H9 (cell line): ENCODE measurements around the gene FMNL3. TPM values are rescaled to one million over a fixed set of nuclear protein-coding genes. Genes with fewer than 3 reads are reported as not detected.
A peak's percentile ranks its signal among the peaks of the same experiment; 100 is the strongest.

ENCODE experiments used
- DNase-seq: peaks from one replicate; pipeline ENCODE4 v3.0.0-alpha.2; 2017
- H2AFZ ChIP-seq: one replicate; pipeline ENCODE4 v1.6.1; 2013; ENCODE audit warnings: mild to moderate bottlenecking, low read length, control low read depth, moderate library complexity
- H2AK5ac ChIP-seq: 2 replicates; pipeline ENCODE4 v1.6.1; 2013; ENCODE audit warnings: low read length, control low read depth, mixed read lengths; ENCODE audit not compliant: insufficient read length
- H2BK120ac ChIP-seq: one replicate; pipeline ENCODE4 v1.6.1; 2013; ENCODE audit warnings: low read depth, mild to moderate bottlenecking, low read length, control low read depth, inconsistent platforms; ENCODE audit not compliant: poor library complexity, severe bottlenecking
- H2BK12ac ChIP-seq: 2 replicates; pipeline ENCODE4 v1.6.1; 2013; ENCODE audit warnings: low read length, control low read depth, mixed read lengths, low read depth; ENCODE audit not compliant: insufficient read length
- H2BK15ac ChIP-seq: 2 replicates; pipeline ENCODE4 v1.6.1; 2013; ENCODE audit warnings: low read depth, low read length, control low read depth
- H2BK20ac ChIP-seq: one replicate; pipeline ENCODE4 v1.6.1; 2013; ENCODE audit warnings: low read depth, mild to moderate bottlenecking, low read length, control low read depth, inconsistent platforms; ENCODE audit not compliant: poor library complexity, severe bottlenecking
- H2BK5ac ChIP-seq: 2 replicates; pipeline ENCODE4 v1.6.1; 2013; ENCODE audit warnings: low read length, control low read depth, mixed read lengths; ENCODE audit not compliant: insufficient read length
- H3K14ac ChIP-seq: 2 replicates; pipeline ENCODE4 v1.6.1; 2013; ENCODE audit warnings: low read length, control low read depth; ENCODE audit not compliant: insufficient read depth
- H3K18ac ChIP-seq: 2 replicates; pipeline ENCODE4 v1.6.1; 2013; ENCODE audit warnings: low read depth, mild to moderate bottlenecking, mixed read lengths, low read length, control low read depth; ENCODE audit not compliant: insufficient read length
- H3K23ac ChIP-seq: 2 replicates; pipeline ENCODE4 v1.6.1; 2013; ENCODE audit warnings: low read length, control low read depth, mixed read lengths, low read depth; ENCODE audit not compliant: insufficient read length
- H3K23me2 ChIP-seq: 2 replicates; pipeline ENCODE4 v1.6.1; 2013; ENCODE audit warnings: low read depth, mild to moderate bottlenecking, mixed read lengths, low read length, control low read depth; ENCODE audit not compliant: insufficient read length, poor library complexity, severe bottlenecking
- H3K27ac ChIP-seq: 2 replicates; pipeline ENCODE4 v1.5.1; 2013; ENCODE audit warnings: low read length, control low read depth, mixed read lengths, low read depth; ENCODE audit not compliant: insufficient read length
- H3K27me3 ChIP-seq: 2 replicates; pipeline ENCODE4 v1.6.1; 2013; ENCODE audit warnings: low read length, control low read depth, inconsistent platforms; ENCODE audit not compliant: insufficient read depth
- H3K4ac ChIP-seq: 2 replicates; pipeline ENCODE4 v1.6.1; 2013; ENCODE audit warnings: low read depth, mild to moderate bottlenecking, control low read depth, inconsistent platforms, low read length, moderate library complexity
- H3K4me1 ChIP-seq: 2 replicates; pipeline ENCODE4 v1.6.1; 2013; ENCODE audit warnings: low read length, control low read depth, inconsistent platforms; ENCODE audit not compliant: insufficient read depth
- H3K4me2 ChIP-seq: 2 replicates; pipeline ENCODE4 v1.6.1; 2013; ENCODE audit warnings: low read length, control low read depth, mixed read lengths; ENCODE audit not compliant: insufficient read length, insufficient read depth
- H3K56ac ChIP-seq: 2 replicates; pipeline ENCODE4 v1.6.1; 2013; ENCODE audit warnings: low read depth, mild to moderate bottlenecking, mixed read lengths, low read length, control low read depth; ENCODE audit not compliant: insufficient read length
- H3K79me1 ChIP-seq: 2 replicates; pipeline ENCODE4 v1.6.1; 2013; ENCODE audit warnings: low read depth, mild to moderate bottlenecking, moderate library complexity, low read length, control low read depth, inconsistent platforms; ENCODE audit not compliant: insufficient read depth, poor library complexity, severe bottlenecking
- H3K79me2 ChIP-seq: 2 replicates; pipeline ENCODE4 v1.6.1; 2013; ENCODE audit warnings: low read length, control low read depth, inconsistent platforms; ENCODE audit not compliant: insufficient read depth
- H3K9ac ChIP-seq: 2 replicates; pipeline ENCODE4 v1.6.1; 2013; ENCODE audit warnings: low read length, control low read depth, mixed read lengths; ENCODE audit not compliant: insufficient read length; ENCODE audit errors: extremely low read depth
- H3K9me3 ChIP-seq: one replicate; pipeline ENCODE4 v1.6.1; 2013; ENCODE audit warnings: low read depth, low read length, inconsistent platforms; ENCODE audit not compliant: control insufficient read depth
- H3T11ph ChIP-seq: one replicate; pipeline ENCODE4 v1.6.1; 2013; ENCODE audit warnings: mild to moderate bottlenecking, low read length, control low read depth, inconsistent platforms
- H4K20me1 ChIP-seq: one replicate; pipeline ENCODE4 v1.6.1; 2013; ENCODE audit not compliant: control insufficient read depth, insufficient read length, insufficient read depth
- H4K5ac ChIP-seq: 2 replicates; pipeline ENCODE4 v1.6.1; 2013; ENCODE audit warnings: low read depth, mild to moderate bottlenecking, mixed read lengths, low read length, control low read depth; ENCODE audit not compliant: insufficient read length
- H4K8ac ChIP-seq: replicated peaks from 2 replicates; pipeline ENCODE4 v1.6.1; 2013; ENCODE audit warnings: low read length, control low read depth, mixed read lengths, low read depth; ENCODE audit not compliant: insufficient read length
- H4K91ac ChIP-seq: 2 replicates; pipeline ENCODE4 v1.6.1; 2013; ENCODE audit warnings: low read depth, mild to moderate bottlenecking, moderate library complexity, mixed read lengths, low read length, control low read depth; ENCODE audit not compliant: insufficient read length
- H3K27ac Mint-ChIP-seq, 3 experiments: 2 replicates in 2 of 3; 3 replicates in 1 of 3; pipeline ENCODE4 v1.8.0; 2020 to 2021; ENCODE audit warnings: mixed read lengths in 3 of 3, mild to moderate bottlenecking in 1 of 3, moderate library complexity in 1 of 3
- H3K27me3 Mint-ChIP-seq: 2 replicates; pipeline ENCODE4 v1.8.0; 2021; ENCODE audit warnings: low read depth, mild to moderate bottlenecking, moderate library complexity, mixed read lengths
- H3K36me3 Mint-ChIP-seq, 3 experiments: 2 replicates in 2 of 3; 3 replicates in 1 of 3; pipeline ENCODE4 v1.8.0; 2020 to 2021; ENCODE audit warnings: low read depth in 3 of 3, mixed read lengths in 3 of 3; ENCODE audit not compliant: insufficient read depth in 1 of 3
- H3K4me1 Mint-ChIP-seq, 2 experiments: 2 replicates each; pipeline ENCODE4 v1.8.0; 2020; ENCODE audit warnings: mixed read lengths in 2 of 2
- H3K4me3 Mint-ChIP-seq, 2 experiments: 2 replicates in 1 of 2; 3 replicates in 1 of 2; pipeline ENCODE4 v1.8.0; 2020 to 2021; ENCODE audit warnings: mild to moderate bottlenecking in 2 of 2, mixed read lengths in 2 of 2, moderate library complexity in 1 of 2
- H3K9me3 Mint-ChIP-seq, 2 experiments: 2 replicates in 1 of 2; 3 replicates in 1 of 2; pipeline ENCODE4 v1.8.0; 2020; ENCODE audit warnings: mild to moderate bottlenecking in 2 of 2, mixed read lengths in 2 of 2, moderate library complexity in 1 of 2
- WGBS: extraction: QIAGEN DNeasy Blood & Tissue Kit; methylation state at CpG from one replicate; pipeline ENCODE4 v1.1.7; 2013; ENCODE audit warnings: missing lambda C conversion rate, low lambda C conversion rate, mixed read lengths; ENCODE audit not compliant: insufficient read length; ENCODE audit errors: extremely low coverage; 5-methylcytosine and 5-hydroxymethylcytosine counted together
- total RNA-seq: library from RNA; stranded (reverse); gene quantifications from 2 replicates; pipeline ENCODE4 v1.2.1, GENCODE V29; 2021
- TF ChIP-seq, protein P1 (sequence below): fragments of 200-600 bp; sonication (generic); conservative IDR thresholded peaks from 3 replicates; pipeline ENCODE4 v1.8.0; 2021; ENCODE audit warnings: antibody characterized with exemption, mild to moderate bottlenecking

Gene FMNL3
- total RNA-seq, 1 experiment from 2014 or later: 22.8 TPM

- Histone ChIP-seq H2AFZ (no peak overlapping the region), H4K91ac (no peak overlapping the region), H2BK12ac (no peak overlapping the region), H3K27me3 (no peaks in the 10 kb centered on the region), H2BK20ac (no peak overlapping the region), H3K79me2 (peaks cover 52% of the 10 kb centered on the region), H2AK5ac (no peak overlapping the region), H3K23ac (no peak overlapping the region), H3K23me2 (peaks cover 3% of the 10 kb centered on the region), H3K79me1 (no peaks in the 10 kb centered on the region), H4K8ac (no peak overlapping the region), H2BK15ac (no peak overlapping the region), H3K4me2 (no peak overlapping the region), H3K4me1 (no peaks in the 10 kb centered on the region), H4K20me1 (no peaks in the 10 kb centered on the region), H2BK120ac (no peak overlapping the region), H3K56ac (no peak overlapping the region), H3K18ac (no peak overlapping the region), H3K9ac (no peak overlapping the region), H4K5ac (no peak overlapping the region), H3T11ph (no peak overlapping the region), H2BK5ac (no peak overlapping the region), H3K14ac (no peak overlapping the region), H3K27ac (no peak overlapping the region), H3K9me3 (no peaks in the 10 kb centered on the region), H3K4ac (no peak overlapping the region)
- peaks cover 0 to 18% (median 17%) of the 10 kb centered on the region in 3 experiments; a peak in 4 of 7 replicates for H3K36me3 Mint-ChIP-seq
- TF ChIP-seq, protein P1, sequence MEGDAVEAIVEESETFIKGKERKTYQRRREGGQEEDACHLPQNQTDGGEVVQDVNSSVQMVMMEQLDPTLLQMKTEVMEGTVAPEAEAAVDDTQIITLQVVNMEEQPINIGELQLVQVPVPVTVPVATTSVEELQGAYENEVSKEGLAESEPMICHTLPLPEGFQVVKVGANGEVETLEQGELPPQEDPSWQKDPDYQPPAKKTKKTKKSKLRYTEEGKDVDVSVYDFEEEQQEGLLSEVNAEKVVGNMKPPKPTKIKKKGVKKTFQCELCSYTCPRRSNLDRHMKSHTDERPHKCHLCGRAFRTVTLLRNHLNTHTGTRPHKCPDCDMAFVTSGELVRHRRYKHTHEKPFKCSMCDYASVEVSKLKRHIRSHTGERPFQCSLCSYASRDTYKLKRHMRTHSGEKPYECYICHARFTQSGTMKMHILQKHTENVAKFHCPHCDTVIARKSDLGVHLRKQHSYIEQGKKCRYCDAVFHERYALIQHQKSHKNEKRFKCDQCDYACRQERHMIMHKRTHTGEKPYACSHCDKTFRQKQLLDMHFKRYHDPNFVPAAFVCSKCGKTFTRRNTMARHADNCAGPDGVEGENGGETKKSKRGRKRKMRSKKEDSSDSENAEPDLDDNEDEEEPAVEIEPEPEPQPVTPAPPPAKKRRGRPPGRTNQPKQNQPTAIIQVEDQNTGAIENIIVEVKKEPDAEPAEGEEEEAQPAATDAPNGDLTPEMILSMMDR: no peak
- H3K4me3 Mint-ChIP-seq: no peak overlapping the region
- H3K9me3 Mint-ChIP-seq: no peaks in the 10 kb centered on the region; a peak in 1 of 5 replicates
- no CpG with 5 or more reads among the region's 3 CpGs for WGBS
- peak overlapping the region; percentile 4 to 51 (median 23); a peak in 4 of 7 replicates for H3K27ac Mint-ChIP-seq
- DNase-seq: no peak
- peaks cover 38 to 40% of the 10 kb centered on the region in 2 experiments for H3K4me1 Mint-ChIP-seq
- H3K27me3 Mint-ChIP-seq: peaks cover 2% of the 10 kb centered on the region; the same call in 1 of the 2 replicates
Measured at GRCh38 chr12:49744363-49744885, 37.2 kb upstream of the FMNL3 start.
